ENCODE results near the gene UGT1A9. TPM values are rescaled to one million over a fixed set of nuclear protein-coding genes. Genes with fewer than 3 reads are reported as not detected.

UGT1A9 gene
- total and polyA plus RNA-seq, 2 of the 13 experiments (the other 11 are each of a cell fraction or from before 2014, with no cell fraction given) = 0.07 TPM; not detected in 1

GRCh38 chr2:233780771-233781170 is 109.1 kb downstream of the UGT1A9 start (continued):
- no peak for TF ChIP-seq CTCF (CRISPR knock-in tag; IDR thresholded peaks at IDR 0.05)
- no peak for TF ChIP-seq TFAP4 (IDR thresholded peaks at IDR 0.05; ENCODE audit: borderline replicate concordance, low read depth)
- no peak for TF ChIP-seq ZNF18 (CRISPR knock-in tag; IDR thresholded peaks at IDR 0.05; ENCODE audit: insufficient replicate concordance)
- no peak for TF ChIP-seq MTERF4 (CRISPR knock-in tag; IDR thresholded peaks at IDR 0.05)
- TF ChIP-seq ZNF432 (CRISPR knock-in tag; IDR thresholded peaks at IDR 0.05; ENCODE audit: borderline replicate concordance) = no peak

- 50% methylated on average over 5 of the region's 7 CpGs for WGBS (ENCODE audit: low lambda C conversion rate)
- H3K4me2 ChIP-seq (ENCODE audit: low read depth, low read length) = no peak overlapping the region
- no peak overlapping the region for H2AFZ ChIP-seq (ENCODE audit: low read length)
- intact Hi-C loops (cut with micrococcal nuclease; ENCODE audit: unreplicated experiment) (no loop called here), in situ Hi-C loops (cut with HindIII; ENCODE audit: extremely low pct_ligation_motif_present, low pct_unique_long_range_greater_than_20kb) (no loop called here)
- peaks cover 13% of the 10 kb centered on the region; the same call in 1 of the 2 replicates for H3K4me1 ChIP-seq (ENCODE audit: insufficient read depth, low read length)
- CTCF ChIA-PET (ENCODE audit: low intra/inter-chr PET ratio, low total read pairs) = no interaction called here
- H3K27me3 ChIP-seq (ENCODE audit: control insufficient read depth in 1 of 2, insufficient read depth in 2 of 2, low read length in 2 of 2) = peaks cover 5 to 35% of the 10 kb centered on the region in 2 experiments; a peak in 3 of 5 replicates
- no peaks in the 10 kb centered on the region for H4K20me1 ChIP-seq (ENCODE audit: insufficient read depth, low read length)
- no peaks in the 10 kb centered on the region for H3K36me3 ChIP-seq (replicated peaks in 1 of 2; ENCODE audit: control insufficient read depth in 1 of 2, insufficient read depth in 2 of 2, low read length in 2 of 2)
- BruUV-seq (replicated peaks) = no TSS peak
- no peak for ATAC-seq
- H3K9ac ChIP-seq (ENCODE audit: insufficient read depth, low read depth, low read length) = no peak overlapping the region
- no peaks in the 10 kb centered on the region for H3K79me2 ChIP-seq (ENCODE audit: insufficient read depth, low read length)
- no peak overlapping the region for H3K27ac ChIP-seq (ENCODE audit: extremely low read length, insufficient read depth, low read length)
- no peak overlapping the region for H3K4me3 ChIP-seq (replicated peaks in 1 of 3; ENCODE audit: insufficient read depth in 1 of 3, low read depth in 2 of 3, low read length in 3 of 3)
- FAIRE-seq = no peak
- TF ChIP-seq KDM3A (CRISPR knock-in tag; IDR thresholded peaks at IDR 0.05; ENCODE audit: low read depth) (no peak), U2AF2 (IDR thresholded peaks at IDR 0.05; ENCODE audit: low read depth, low read length) (no peak), ZNF788 (CRISPR knock-in tag; IDR thresholded peaks at IDR 0.05; ENCODE audit: borderline replicate concordance) (no peak), ZNF121 (CRISPR knock-in tag; IDR thresholded peaks at IDR 0.05) (no peak), KLF11 (CRISPR knock-in tag; IDR thresholded peaks at IDR 0.05) (no peak), ELF3 (CRISPR knock-in tag; IDR thresholded peaks at IDR 0.05) (no peak), ZNF614 (CRISPR knock-in tag; IDR thresholded peaks at IDR 0.05; ENCODE audit: borderline replicate concordance) (no peak), PPARG (CRISPR knock-in tag; conservative IDR thresholded peaks at IDR 0.05) (no peak), MBNL3 (CRISPR knock-in tag; conservative IDR thresholded peaks at IDR 0.05) (no peak), ZNF160 (CRISPR knock-in tag; IDR thresholded peaks at IDR 0.05) (no peak)
- POLR2A ChIA-PET = no interaction called here
- H3K9me3 ChIP-seq (ENCODE audit: low read length) = no peaks in the 10 kb centered on the region
- DNase-seq (ENCODE audit: low spot score) = no peak
These were observed 117.9 kb downstream of the UGT1A9 start for GRCh38 chr2:233789554-233789953.
